Activated CD8-positive, alpha-beta memory T cell treated with anti-CD3 and anti-CD28 coated beads for 36 hours (primary cell): ENCODE data around the gene FAM118B. TPM values are rescaled to one million over a fixed set of nuclear protein-coding genes. Genes with fewer than 3 reads are reported as not detected.

ENCODE experiments used
- CTCF ChIA-PET: fragments of 350-600 bp; sonication (Branson Sonifier 250); formaldehyde crosslinking; loops from one replicate; lab custom pipeline; 2021; ENCODE audit warnings: antibody characterized with exemption; lab: Charles Lee
- POLR2A ChIA-PET: fragments of 350-600 bp; sonication (Branson Sonifier 250); formaldehyde crosslinking; loops from one replicate; lab custom pipeline; 2021; ENCODE audit warnings: antibody characterized with exemption; lab: Charles Lee
- total RNA-seq, 2 experiments: library from RNA; stranded (reverse); gene quantifications; one replicate each; pipeline ENCODE4 v1.2.3, GENCODE V29; 2021

Gene FAM118B
- total RNA-seq, 2 experiments from 2014 or later, result 16.0 to 17.5 TPM

DNA sequence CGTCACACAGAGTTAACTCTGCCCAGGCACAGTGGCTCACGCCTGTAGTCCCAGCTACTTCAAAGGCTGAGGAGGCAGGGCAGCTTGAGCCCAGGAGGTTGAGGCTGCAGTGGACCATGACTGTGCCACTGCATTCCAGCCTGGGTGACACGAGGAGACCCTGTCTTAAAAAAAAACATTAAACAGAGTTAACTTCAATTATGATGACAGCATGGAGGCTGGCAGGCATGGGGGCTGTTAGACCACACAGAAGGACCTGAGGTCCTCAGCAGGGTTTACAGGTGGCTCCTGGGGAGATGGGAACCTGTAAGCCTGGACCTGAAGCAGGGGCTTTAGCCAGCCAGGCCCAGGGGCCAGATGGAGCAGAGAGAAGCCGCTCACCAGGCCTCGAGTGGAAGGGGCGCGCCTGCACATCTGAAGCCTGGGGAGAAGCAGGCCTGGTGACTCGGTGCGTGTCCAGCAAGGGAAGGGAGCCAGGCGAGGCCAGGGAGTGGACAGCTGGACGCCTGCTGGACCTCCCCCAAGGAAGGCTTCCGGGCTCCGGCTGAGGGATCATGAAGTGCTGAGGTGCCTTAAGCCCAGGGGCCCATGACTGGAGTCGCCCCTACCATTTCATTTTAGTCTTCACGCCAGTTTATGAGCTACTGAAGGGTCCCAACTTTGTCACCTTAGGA, 25.4 kb upstream of the FAM118B start:
- ChIA-PET POLR2A (no interaction called here), CTCF (no interaction called here)

DNA sequence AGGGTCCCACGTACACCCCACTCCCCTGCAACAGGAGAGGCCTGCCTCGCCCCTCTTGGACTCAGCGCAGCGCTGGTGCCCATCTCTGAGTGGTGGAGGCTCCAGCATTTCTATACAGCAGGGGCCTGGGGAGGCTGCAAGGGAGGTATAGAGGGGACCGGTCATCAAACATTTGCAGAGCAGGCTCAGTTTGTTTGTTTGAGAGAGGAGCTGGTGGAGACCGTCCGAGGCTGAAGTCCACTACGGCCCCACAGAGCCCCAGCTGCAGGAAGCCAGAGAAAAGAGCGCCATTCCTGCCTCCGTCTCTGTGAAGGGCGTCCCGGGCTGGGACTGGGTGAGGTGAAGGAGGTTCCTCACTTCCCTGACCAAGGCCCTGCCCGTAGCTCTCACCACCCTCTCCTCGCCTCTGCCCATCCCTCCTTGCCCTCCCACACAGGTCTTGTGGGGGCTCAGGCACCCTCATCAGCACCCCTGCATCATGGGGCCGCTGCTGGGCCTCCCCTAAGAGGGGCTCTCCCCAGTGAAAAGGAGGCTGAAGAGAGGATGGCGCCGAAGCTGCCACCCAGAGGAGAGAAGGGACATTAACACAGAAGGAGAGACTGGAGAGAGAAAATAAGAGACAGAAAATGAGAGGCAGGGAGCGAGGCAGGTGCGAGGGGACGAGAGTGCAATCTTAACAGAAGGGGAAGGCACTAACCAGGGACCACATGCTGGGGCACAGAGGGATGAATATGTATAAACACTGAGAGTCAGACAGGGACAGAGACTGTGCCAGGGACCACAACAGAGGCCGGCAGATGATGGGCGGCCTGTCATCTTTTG, 24.7 kb upstream of the FAM118B start:
- CTCF ChIA-PET, result no interaction called here
- POLR2A ChIA-PET, result no interaction called here

- ChIA-PET POLR2A (no interaction called here), CTCF (interaction anchor here (0.6 kb wide), 1 partner anchor 62 kb away, joined by 3 read pairs; no protein-coding TSS in a partner anchor)
Measured at GRCh38 chr11:126188332-126189108, 23.1 kb upstream of the FAM118B start.

GRCh38 chr11:126189109-126189929, 22.3 kb upstream of the FAM118B start:
- ChIA-PET POLR2A (no interaction called here), CTCF (interaction anchor here (0.6 to 0.9 kb wide), 2 partner anchors 44 to 246 kb away, joined by 3 to 7 read pairs; no protein-coding TSS in a partner anchor)

DNA sequence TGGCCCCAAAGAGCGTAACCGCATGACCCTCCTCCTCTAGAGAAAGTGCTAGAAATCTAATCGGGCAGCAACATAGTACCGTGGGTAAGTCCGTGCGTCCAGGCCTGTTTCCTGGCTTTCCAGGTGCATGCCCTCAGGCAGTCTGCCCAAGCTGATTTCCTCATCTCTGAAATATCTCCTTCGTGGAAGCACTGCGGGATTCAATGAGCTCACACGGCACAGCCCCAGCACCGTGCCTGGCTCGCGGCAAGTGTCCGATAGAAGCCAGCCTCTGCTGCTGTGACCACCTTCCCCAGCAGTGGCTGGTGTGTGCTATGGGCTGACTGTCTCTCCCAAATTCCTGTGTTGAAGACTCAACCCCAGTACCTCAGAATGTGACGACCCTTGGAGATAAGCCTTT, 20.8 kb upstream of the FAM118B start:
- CTCF ChIA-PET, result interaction anchor here (0.7 kb wide), 1 partner anchor 95 kb away, joined by 3 read pairs; no protein-coding TSS in a partner anchor

DNA sequence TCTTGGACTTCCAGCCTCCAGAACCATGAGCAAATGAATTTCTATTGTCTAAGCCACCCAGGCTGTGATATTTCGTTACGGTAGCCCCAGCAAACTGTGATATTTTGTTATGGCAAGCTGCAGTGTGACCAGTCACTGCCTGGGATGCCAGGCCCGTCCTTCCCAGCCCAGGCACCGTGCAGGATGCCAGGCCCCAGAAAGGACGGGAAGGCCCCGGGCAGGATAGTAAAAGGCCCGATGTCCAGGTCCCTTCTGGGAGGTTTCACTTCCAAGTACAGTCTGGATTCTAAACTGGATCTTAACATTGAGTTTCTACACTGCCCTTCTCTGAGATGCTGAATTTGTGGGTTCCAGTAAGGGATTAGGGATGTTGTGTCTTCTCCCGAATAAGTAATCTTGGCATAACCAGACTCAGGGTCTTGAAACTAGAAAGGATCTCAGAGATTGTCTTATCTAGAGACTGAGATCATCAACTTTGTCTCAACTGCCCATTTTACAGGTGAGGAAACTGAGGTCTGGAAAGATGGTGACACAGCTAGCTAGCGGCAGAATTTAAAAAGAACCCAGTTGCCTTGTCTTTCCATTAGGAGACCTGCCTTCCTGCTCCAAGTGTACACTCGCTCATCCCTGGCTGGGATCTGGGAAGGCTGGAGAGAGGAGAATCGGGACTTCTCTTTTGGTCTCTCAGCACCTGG, 20.1 kb upstream of the FAM118B start:
- ChIA-PET CTCF (no interaction called here), POLR2A (no interaction called here)

More for the DNA sequence above, 20.8 kb upstream of the FAM118B start:
- POLR2A ChIA-PET, result no interaction called here

GRCh38 chr11:126192361-126192760, 19.2 kb upstream of the FAM118B start:
- POLR2A ChIA-PET, result no interaction called here
- CTCF ChIA-PET, result no interaction called here

- ChIA-PET POLR2A (no interaction called here), CTCF (interaction anchor here (0.5 to 1.8 kb wide), 5 partner anchors 116 to 272 kb away, joined by 3 to 5 read pairs (median 4); no protein-coding TSS in a partner anchor)
Measured at GRCh38 chr11:126193038-126193478, 18.5 kb upstream of the FAM118B start.

DNA sequence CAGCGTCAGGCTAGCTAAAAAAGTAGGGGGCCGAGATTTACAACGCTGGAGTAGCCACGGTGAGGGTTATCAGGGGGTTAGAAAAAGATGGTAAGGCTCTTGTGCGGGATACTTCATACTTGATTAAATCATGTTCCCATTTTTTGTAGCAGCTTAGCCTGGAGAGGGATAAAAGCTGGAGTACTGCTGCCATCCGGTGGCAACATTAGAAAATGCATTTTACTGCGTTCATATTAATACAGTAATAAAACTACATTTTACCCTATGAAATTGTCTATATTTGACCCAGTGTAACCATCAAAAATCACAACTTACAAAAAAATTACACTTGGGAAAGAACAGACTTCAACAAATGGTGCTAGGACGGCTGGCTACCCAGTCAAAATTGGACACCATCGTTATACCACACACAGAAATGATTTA, 17.4 kb upstream of the FAM118B start:
- CTCF ChIA-PET, result interaction anchor here (0.6 to 1.8 kb wide), 7 partner anchors 118 to 273 kb away, joined by 3 to 5 read pairs (median 4); no protein-coding TSS in a partner anchor
- POLR2A ChIA-PET, result no interaction called here

DNA sequence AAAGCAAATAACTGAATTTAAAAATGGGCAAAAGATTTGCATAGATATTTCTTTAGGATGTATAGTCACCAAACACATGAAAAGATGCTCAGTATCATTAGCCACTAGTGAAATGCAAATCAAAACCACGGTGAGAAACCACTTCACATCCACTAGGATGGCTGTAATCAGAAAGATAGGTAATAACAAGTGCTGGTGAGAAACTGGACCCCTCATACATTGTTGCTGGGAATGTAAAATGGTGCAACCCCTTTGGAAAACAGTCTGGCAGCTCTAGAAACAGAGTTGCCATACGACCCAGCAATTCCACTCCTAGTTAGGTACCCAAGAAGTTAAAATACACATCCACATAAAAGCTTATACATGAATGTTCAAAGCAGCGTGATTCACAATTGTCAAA, 16.5 kb upstream of the FAM118B start:
- ChIA-PET CTCF (no interaction called here), POLR2A (no interaction called here)

GRCh38 chr11:126197277-126197939, 14.2 kb upstream of the FAM118B start:
- CTCF ChIA-PET, result no interaction called here
- POLR2A ChIA-PET, result no interaction called here

GRCh38 chr11:126198648-126199047, 12.9 kb upstream of the FAM118B start:
- ChIA-PET CTCF (no interaction called here), POLR2A (interaction anchor here (0.6 kb wide), 1 partner anchor 608 kb away, joined by 3 read pairs; no protein-coding TSS in a partner anchor)

DNA sequence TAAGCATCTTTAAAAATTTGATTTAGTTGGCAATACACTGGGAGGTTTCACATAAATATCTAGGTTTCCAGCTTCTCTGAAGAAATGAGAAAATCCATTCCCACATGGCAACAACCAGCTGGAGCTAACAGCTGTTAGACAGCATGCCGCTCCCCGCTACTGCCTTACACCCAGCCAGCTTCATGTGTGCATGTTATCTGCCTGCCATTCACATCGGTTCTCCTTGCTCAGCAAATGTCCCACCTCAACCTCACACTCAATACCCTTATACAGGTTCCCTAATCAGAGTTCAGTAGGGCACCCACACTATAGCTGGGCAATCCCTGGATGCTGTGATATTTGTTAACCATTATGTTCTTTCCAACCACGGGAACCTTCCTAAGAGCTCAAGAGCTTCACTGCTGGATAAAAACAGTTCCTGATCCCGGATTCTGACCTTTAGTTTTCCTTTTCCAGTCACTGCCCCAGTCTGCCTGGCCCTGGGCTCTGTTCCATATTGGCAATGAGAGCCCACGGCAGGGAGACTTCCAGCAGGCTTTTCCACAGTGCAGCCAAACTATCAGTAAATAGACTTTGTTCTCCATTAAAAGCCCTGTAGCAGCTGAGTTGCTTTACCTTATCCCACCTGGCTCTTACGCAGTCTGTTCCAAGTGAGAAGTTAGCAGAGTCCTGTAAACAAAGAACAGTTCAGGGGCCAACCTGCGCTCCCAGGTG, 8.8 kb upstream of the FAM118B start:
- CTCF ChIA-PET, result no interaction called here
- POLR2A ChIA-PET, result interaction anchor here (1.4 kb wide), 1 partner anchor 9 kb away, joined by 3 read pairs; the partner anchor contains the start of genes FAM118B and RPUSD4

GRCh38 chr11:126205359-126205758, 6.2 kb upstream of the FAM118B start:
- ChIA-PET POLR2A (no interaction called here), CTCF (no interaction called here)

- CTCF ChIA-PET, result no interaction called here
- POLR2A ChIA-PET, result no interaction called here
Measured at GRCh38 chr11:126207896-126208295, 3.7 kb upstream of the FAM118B start.

- CTCF ChIA-PET, result no interaction called here
- POLR2A ChIA-PET, result interaction anchor here (0.6 kb wide), 1 partner anchor 308 kb away, joined by 5 read pairs; the partner anchor contains the start of gene PUS3
Measured at GRCh38 chr11:126210871-126211235, 729 bp upstream of the FAM118B start.
